GM10248 (cell line): ENCODE results near the gene ILF3.

Source experiments
- CTCF ChIA-PET: fragments of 300-600 bp; sonication (Branson Sonifier 250); formaldehyde crosslinking; extraction: SDS; loops from one replicate; lab custom pipeline; 2021; ENCODE audit warnings: antibody characterized with exemption; lab: Yijun Ruan, JAX
- POLR2A ChIA-PET: fragments of 350-650 bp; sonication (Branson Sonifier 250); formaldehyde crosslinking; extraction: SDS; loops from one replicate; lab custom pipeline; 2020; ENCODE audit warnings: antibody characterized with exemption; lab: Yijun Ruan, JAX
- DNase-seq: peaks from one replicate; pipeline ENCODE4 v3.0.0; 2012; ENCODE audit errors: extremely low spot score
- CTCF ChIP-seq: IDR thresholded peaks from 2 replicates; pipeline ENCODE4 v1.5.1; 2012; ENCODE audit warnings: mild to moderate bottlenecking, low read depth; ENCODE audit errors: extremely low read depth, missing control alignments, control extremely low read depth

The ILF3 gene

DNA sequence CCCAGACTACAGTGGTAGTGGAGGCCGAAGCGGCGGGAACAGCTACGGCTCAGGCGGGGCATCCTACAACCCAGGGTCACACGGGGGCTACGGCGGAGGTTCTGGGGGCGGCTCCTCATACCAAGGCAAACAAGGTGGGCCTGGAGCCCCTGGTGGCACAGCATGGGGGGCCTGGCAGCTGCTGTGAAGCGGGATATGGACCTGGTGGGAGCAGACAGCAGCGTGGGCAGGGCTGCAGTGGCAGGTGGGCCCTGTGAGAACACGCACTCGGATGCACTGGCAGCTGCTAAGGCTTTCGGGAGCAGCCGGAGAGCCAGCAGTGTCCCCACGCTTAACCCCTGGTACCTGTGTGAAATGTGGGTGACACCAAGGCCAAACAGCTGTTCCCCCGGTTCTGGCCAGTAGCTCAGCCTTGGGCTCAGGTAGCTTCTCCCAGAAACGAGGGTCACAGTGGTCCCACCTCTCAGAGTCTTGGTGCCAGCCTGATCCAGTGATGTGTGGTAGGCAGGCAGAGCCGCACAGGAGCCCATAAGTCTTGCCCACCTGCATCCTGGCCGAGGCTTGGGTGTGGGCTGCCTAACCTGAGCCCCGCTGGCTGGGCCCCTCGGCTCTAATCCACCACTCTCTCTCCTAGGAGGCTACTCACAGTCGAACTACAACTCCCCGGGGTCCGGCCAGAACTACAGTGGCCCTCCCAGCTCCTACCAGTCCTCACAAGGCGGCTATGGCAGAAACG is 34.6 kb downstream of the ILF3 start:
- CTCF ChIA-PET: interaction anchor here (1.1 to 7.0 kb wide), 5 partner anchors 12 to 109 kb away, joined by 3 to 39 read pairs (median 5); partner anchors contain the start of genes DNM2 and QTRT1
- POLR2A ChIA-PET: interaction anchor here (0.5 kb wide), 1 partner anchor 413 kb away, joined by 3 read pairs; no protein-coding TSS in a partner anchor
- no peak for TF ChIP-seq CTCF

GRCh38 chr19:10690341-10690781 is 36.2 kb downstream of the ILF3 start:
- CTCF ChIA-PET: interaction anchor here (1.2 to 7.0 kb wide), 4 partner anchors 11 to 110 kb away, joined by 4 to 39 read pairs (median 8); partner anchors contain the start of gene QTRT1
- DNase-seq: no peak
- no peak for TF ChIP-seq CTCF
- POLR2A ChIA-PET: no interaction called here

More for the DNA sequence above, 34.6 kb downstream of the ILF3 start:
- no peak for DNase-seq

DNA sequence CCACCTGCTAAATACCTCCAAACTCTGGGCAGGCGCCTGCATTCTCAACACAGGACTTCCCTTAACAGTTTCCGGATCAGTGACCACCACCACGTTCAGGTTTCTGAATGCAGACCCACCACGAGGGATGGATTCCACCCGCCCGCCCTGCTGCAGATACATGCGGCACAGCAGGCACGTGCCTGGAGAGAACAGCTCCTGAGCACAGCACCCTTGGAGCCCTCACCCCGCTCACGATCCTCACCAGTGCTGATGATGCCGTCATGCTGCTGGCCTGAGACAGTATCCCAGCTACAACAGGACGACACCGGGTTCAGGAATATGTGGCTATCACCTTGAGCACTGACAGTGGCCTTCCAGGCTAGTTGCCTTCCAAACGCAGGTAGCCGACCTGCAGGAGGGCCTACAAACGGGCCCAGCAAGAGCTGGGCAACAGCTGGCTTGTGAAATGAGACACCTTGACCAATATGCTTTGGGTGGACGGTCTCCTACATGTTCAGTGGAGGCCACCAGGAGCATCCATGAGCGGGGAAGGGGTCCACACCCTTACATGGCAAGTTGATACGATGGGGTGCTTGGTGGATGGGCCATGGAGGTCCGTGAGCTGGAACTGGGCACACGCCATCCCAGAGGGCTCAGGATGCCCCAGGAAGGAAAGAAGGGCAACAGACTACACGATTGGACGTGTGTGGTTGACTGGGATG is 37.2 kb downstream of the ILF3 start:
- ChIA-PET CTCF (interaction anchor here (1.0 to 7.0 kb wide), 5 partner anchors 10 to 111 kb away, joined by 3 to 39 read pairs (median 6); partner anchors contain the start of genes DNM2 and QTRT1), POLR2A (no interaction called here)
- TF ChIP-seq CTCF: no peak
- DNase-seq: no peak

DNA sequence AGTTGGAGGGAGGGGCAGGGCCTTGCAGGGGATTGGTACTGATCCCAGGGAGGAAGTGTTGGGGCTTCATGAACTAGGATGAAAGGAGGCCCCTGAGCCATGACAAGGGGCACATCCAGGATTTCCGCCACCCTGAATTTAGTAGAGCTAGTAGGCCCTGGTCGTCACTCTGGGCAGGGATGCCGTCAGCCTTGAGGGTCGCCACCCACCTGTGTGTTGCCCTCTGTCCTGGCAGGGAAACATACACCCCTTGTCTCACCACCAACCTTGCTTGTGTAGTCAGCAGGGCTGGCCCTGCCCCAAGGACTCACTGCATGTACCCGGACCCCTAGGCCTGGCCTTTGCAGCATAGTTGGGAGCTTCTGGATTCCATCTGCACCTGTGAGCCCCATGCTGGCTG is 37.7 kb downstream of the ILF3 start:
- ChIA-PET CTCF (interaction anchor here (1.0 to 7.0 kb wide), 6 partner anchors 9 to 111 kb away, joined by 3 to 39 read pairs (median 6); partner anchors contain the start of genes DNM2 and QTRT1), POLR2A (no interaction called here)
- no peak for TF ChIP-seq CTCF
- no peak for DNase-seq

GRCh38 chr19:10692673-10693264 is 38.6 kb downstream of the ILF3 start:
- ChIA-PET POLR2A (interaction anchor here (0.7 kb wide), 1 partner anchor 45 kb away, joined by 10 read pairs; no protein-coding TSS in a partner anchor), CTCF (interaction anchor here (0.7 to 7.0 kb wide), 5 partner anchors 8 to 111 kb away, joined by 3 to 39 read pairs (median 4); partner anchors contain the start of genes DNM2 and QTRT1)
- DNase-seq: no peak
- no peak for TF ChIP-seq CTCF
